Hematopoietic multipotent progenitor cell (in vitro differentiated cells): Measurements from ENCODE around the gene PEX7. TPM values are rescaled to one million over a fixed set of nuclear protein-coding genes. Genes with fewer than 3 reads are reported as not detected.

Source experiments
- DNase-seq, 3 donors: peaks; one replicate each; pipeline ENCODE4 v3.0.0-alpha.2; 2011 to 2015; ENCODE audit warnings: low read depth in 2 of 3, low spot score in 2 of 3
- total RNA-seq: library from RNA; depleted of rRNA; stranded (reverse); fragments of >200 nt; gene quantifications from one replicate; pipeline ENCODE4 v1.2.3, GENCODE V29; 2012

Gene PEX7, protein sequence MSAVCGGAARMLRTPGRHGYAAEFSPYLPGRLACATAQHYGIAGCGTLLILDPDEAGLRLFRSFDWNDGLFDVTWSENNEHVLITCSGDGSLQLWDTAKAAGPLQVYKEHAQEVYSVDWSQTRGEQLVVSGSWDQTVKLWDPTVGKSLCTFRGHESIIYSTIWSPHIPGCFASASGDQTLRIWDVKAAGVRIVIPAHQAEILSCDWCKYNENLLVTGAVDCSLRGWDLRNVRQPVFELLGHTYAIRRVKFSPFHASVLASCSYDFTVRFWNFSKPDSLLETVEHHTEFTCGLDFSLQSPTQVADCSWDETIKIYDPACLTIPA
- total RNA-seq: 7.0 TPM

- DNase-seq: peak; percentile 75 to 96 (median 93)
Observed at GRCh38 chr6:136822376-136823127, at the start of gene PEX7. TSS of gene PEX7 (plus strand) at chr6:136822592. CDS start at chr6:136822666, 74 bp downstream.

DNA sequence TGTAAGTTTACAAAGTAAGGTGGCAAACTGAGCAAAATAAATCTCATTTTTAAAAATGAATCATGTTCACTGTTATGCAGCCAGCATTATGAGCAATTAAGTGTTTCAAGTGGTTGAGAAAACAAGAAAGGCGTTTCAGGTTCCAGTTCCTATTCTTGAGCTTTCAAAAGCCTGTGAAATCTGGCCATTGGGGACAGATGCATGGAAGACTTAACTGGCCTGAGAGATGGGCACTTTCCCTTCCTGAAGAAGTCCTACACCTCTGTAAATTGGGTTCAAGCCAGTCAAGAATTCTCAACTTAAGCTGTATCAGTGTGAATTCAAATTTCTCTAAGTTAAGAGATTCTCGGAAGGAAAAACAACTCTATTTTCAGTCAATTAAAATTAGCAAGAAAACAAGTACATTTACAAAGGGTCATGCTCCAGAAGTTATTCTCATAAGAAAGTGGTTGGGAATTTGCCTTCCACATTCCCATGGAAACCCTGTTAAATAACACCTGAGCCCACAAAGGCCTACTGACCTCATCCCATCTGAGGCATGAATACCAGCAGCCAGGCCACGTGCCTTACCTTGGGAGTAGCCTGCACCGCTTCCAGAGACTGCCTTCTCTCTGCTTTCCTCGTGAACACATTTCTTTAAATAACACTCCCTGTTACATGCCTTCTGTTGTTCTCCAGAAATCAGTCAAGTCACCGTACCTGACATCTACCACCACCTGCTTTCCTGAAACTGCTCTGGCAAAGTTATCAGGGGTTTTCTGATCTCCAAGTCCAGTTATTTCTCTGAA is 49.5 kb upstream of the PEX7 start:
- no peak for DNase-seq

- no peak for DNase-seq
Observed at GRCh38 chr6:136773473-136773796, 49.0 kb upstream of the PEX7 start.

- no peak for DNase-seq
Observed at GRCh38 chr6:136774228-136775041, 48.0 kb upstream of the PEX7 start.

DNA sequence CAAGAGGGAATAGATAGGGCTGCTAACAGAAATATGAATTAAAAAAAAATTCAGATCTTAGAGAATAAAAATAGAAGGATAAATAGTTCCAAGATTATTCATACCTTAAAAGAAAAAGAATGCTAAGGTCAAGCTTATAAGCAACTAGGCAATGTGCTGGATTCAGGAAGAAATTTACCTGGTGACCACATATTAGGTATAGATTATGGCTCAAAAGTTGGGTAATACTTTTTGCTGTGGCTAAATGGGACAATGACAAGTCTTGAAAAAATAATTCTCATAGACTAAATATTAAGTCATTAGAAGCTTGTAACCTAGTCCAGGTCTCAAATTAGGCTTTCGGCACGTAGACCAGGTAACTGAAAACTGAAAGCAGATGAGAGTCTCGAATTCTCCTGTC is 47.3 kb upstream of the PEX7 start:
- no peak for DNase-seq

GRCh38 chr6:136775548-136775947 is 46.8 kb upstream of the PEX7 start:
- DNase-seq: no peak

- DNase-seq: no peak
Observed at GRCh38 chr6:136777651-136778050, 44.7 kb upstream of the PEX7 start.

- DNase-seq: no peak
Observed at GRCh38 chr6:136779682-136780081, 42.7 kb upstream of the PEX7 start.

GRCh38 chr6:136780972-136781371 is 41.4 kb upstream of the PEX7 start:
- DNase-seq: no peak

DNA sequence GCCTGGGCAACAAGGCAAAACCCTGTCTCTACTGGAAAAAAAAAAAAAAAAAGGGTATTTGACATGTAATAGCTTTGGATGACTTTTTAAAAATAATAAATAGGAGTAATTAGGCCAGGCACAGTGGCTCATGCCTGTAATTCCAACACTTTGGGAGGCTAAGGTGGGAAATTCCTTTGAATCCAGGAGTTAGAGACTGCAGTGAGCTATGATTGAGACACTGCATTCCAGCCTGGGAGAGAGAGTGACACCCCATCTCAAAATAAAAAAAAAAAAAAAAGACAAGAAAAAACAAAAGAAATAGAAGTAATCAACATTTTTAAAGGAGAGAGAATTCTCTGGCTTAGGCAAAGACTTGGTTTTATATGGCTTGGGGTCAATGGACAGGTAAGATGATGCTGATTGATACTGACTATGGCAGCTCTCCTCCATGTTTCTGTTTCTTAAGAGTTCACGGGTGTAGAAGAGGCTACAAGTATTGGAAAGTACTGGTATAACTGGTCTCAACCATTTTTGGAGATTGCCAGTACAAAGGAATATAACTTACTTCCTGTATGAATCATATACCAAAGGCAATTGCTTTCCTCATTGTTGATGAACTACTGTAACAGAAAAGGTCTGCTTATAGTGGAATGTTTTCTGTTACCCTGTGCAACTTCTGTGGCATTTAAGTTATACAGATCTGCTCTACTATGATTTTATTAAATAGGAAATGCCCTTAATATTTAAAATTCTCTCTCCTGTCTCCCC is 40.2 kb upstream of the PEX7 start:
- DNase-seq: peak in 1 of 3 donors; percentile 38

GRCh38 chr6:136783021-136783420 is 39.4 kb upstream of the PEX7 start:
- DNase-seq: no peak

DNA sequence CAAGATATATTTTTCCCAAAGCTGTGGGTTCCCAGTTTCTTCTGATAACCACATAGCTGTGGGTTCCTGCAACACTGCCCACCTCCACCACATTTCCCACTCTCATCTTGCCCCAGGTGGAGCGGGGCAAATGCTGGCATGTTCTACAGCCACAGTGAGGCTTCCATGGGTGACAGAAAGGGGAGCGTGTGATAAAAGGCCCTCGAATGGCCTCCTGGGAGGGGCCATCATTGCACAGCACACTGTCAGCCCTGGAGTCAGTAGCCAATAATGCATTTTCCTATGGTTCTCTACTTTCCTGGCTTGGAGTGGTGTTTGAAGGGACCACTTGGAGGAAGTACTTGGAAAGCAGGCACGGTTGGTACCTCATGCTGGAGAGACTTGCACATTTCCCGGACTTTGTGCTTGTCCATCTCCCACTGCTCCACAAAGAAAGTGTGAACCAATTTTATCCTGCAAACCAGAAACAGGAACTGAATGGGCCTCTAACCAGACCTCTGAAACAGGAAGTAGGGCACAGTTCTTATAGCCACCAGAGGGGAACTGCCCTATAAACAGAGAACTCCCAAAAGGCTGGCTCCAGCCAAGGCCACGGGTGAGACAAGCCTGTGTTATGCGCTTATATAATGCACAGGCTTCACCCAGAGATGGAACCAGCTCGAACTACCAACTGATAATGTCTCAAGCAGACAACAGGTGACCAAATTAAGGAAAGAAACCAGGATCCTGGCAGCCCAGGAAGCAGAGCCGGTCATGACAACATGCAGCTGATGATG is 38.7 kb upstream of the PEX7 start:
- DNase-seq: peak in 2 of 3 donors; percentile 75 to 85

DNA sequence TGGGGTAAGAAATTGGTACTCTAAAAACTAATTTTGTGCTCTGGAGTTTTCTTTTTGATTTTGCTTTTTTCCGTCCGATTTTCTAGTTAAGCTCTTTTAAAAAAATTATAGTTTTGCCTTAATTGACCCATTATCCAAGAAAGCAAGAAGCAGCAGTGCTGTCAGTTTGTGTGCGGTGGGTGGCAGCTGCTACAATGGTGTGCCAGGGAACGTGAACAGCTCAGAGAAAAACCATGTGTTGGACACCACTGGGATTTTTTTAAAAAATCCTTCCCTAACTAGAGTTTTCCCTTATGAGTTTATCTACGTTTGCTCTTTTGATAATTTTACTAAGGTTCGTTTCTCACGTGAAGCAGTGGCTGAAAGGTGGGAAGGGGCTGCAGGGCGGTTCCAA is 38.1 kb upstream of the PEX7 start:
- DNase-seq: no peak

GRCh38 chr6:136784910-136785746 is 37.3 kb upstream of the PEX7 start:
- peak in 2 of 3 donors; percentile 56 to 58 for DNase-seq

DNA sequence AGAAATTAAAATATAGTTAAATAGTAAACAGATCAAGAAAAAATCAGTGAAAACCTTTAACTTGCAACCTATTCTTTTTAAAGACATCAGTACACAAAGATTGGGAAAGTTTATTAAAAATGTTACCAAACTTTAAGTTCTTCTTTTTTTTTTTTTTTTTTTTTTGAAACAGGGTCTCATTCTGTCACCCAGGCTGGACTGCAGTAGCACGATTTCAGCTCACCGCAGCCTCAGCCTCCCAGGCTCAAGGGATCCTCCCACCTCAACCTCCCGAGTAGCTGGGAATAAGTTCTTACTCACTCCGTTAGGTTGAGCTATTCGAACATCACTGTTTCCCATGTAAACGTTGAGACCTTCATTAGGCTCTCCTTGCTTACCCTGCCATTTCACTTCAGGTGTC is 35.7 kb upstream of the PEX7 start:
- DNase-seq: no peak

- no peak for DNase-seq
Observed at GRCh38 chr6:136787726-136788068, 34.7 kb upstream of the PEX7 start.

DNA sequence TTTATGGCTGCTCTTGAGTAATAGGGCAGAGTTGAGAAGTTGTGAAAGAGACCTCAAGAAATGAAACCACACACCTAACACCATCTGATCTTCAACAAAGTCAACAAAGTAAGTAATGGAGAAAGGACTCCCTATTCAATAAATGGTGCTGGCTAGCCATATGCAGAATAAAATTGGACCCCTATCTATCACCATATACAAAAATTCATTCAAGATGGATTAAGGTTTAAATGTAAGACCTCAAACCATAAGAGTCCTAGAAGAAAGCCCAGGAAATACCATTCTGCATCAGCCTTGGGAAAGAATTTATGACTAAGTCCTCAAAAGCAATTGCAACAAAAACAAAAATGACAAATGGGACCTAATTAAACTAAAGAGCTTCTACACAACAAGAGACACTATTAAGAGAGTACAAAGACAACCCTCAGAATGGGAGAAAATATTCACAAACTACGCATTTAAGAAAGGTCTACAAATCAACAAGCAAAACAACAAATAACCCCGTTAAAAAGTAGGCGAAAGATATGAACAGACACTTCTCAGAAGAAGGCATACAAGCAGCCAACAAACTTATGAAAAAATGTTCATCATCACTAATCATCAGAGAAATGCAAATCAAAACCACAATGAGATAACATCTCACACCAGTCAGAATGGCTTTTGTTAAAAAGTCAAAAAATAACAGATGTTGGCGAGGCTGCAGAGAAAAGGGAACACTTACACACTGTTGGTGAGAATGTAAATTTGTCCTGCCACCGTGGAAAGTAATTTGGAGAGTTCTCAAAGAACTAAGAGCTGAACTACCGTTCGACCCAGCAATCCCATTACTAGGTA is 34.1 kb upstream of the PEX7 start:
- peak in 1 of 3 donors; percentile 47 for DNase-seq
